Measurements from ENCODE around the gene SLC26A4. TPM values are rescaled to one million over a fixed set of nuclear protein-coding genes. Genes with fewer than 3 reads are reported as not detected.
A peak's percentile ranks its signal among the peaks of the same experiment; 100 is the strongest.

Gene SLC26A4
- total RNA-seq, 2 donors from 2014 or later = 0.42 TPM; not detected in 1

GRCh38 chr7:107689553-107689952 is 28.9 kb downstream of the SLC26A4 start:
- Histone ChIP-seq H3K4me1 (ENCODE audit: control insufficient read depth, insufficient read depth, low read length) (peaks cover 2% of the 10 kb centered on the region), H3K27me3 (ENCODE audit: control insufficient read depth, insufficient read depth, low read length, poor library complexity, severe bottlenecking) (no peaks in the 10 kb centered on the region), H3K27ac (ENCODE audit: low read depth, low read length) (no peak overlapping the region), H3K9ac (ENCODE audit: extremely low read depth, low read length, poor library complexity, severe bottlenecking) (no peak overlapping the region), H3K9me3 (ENCODE audit: control insufficient read depth, low read length) (no peaks in the 10 kb centered on the region), H3K4me3 (ENCODE audit: low read length) (no peak overlapping the region), H3K36me3 (ENCODE audit: control insufficient read depth, insufficient read depth, low read length) (no peaks in the 10 kb centered on the region)
- no peak for DNase-seq
- peaks cover 3% of the 10 kb centered on the region for H3K27me3 Mint-ChIP-seq (ENCODE audit: insufficient read depth)
- H3K36me3 Mint-ChIP-seq (ENCODE audit: low read depth) = no peaks in the 10 kb centered on the region
- no peak overlapping the region for H3K4me3 Mint-ChIP-seq
- no peak for TF ChIP-seq CTCF (conservative IDR thresholded peaks at IDR 0.05)
- H3K27ac Mint-ChIP-seq = no peak overlapping the region
- no peaks in the 10 kb centered on the region for H3K9me3 Mint-ChIP-seq
- peaks cover 19% of the 10 kb centered on the region for H3K4me1 Mint-ChIP-seq
- 92 to 100% methylated on average over 2 of the region's 2 CpGs for WGBS, 2 experiments (ENCODE audit: insufficient coverage in 1 of 2, insufficient read length in 1 of 2)

GRCh38 chr7:107690084-107690483 is 29.5 kb downstream of the SLC26A4 start:
- H3K9ac ChIP-seq (ENCODE audit: extremely low read depth, low read length, poor library complexity, severe bottlenecking) = no peak overlapping the region
- Mint-ChIP-seq H3K4me1 (peaks cover 13% of the 10 kb centered on the region), H3K4me3 (no peak overlapping the region), H3K36me3 (ENCODE audit: low read depth) (no peaks in the 10 kb centered on the region), H3K27me3 (ENCODE audit: insufficient read depth) (peaks cover 3% of the 10 kb centered on the region), H3K9me3 (no peaks in the 10 kb centered on the region), H3K27ac (no peak overlapping the region)
- H3K36me3 ChIP-seq (ENCODE audit: control insufficient read depth, insufficient read depth, low read length) = no peaks in the 10 kb centered on the region
- no peaks in the 10 kb centered on the region for H3K27me3 ChIP-seq (ENCODE audit: control insufficient read depth, insufficient read depth, low read length, poor library complexity, severe bottlenecking)
- H3K9me3 ChIP-seq (ENCODE audit: control insufficient read depth, low read length) = no peaks in the 10 kb centered on the region
- H3K4me3 ChIP-seq (ENCODE audit: low read length) = no peak overlapping the region
- H3K27ac ChIP-seq (ENCODE audit: low read depth, low read length) = no peak overlapping the region
- TF ChIP-seq CTCF (conservative IDR thresholded peaks at IDR 0.05) = no peak
- peaks cover under 1% of the 10 kb centered on the region for H3K4me1 ChIP-seq (ENCODE audit: control insufficient read depth, insufficient read depth, low read length)
- DNase-seq = peak; percentile 53
- WGBS, 2 experiments (ENCODE audit: insufficient coverage in 1 of 2, insufficient read length in 1 of 2) = 88 to 97% methylated on average over 4 to 7 of the region's 7 CpGs

- Histone ChIP-seq H3K9me3 (ENCODE audit: control insufficient read depth, low read length) (no peaks in the 10 kb centered on the region), H3K4me1 (ENCODE audit: control insufficient read depth, insufficient read depth, low read length) (no peaks in the 10 kb centered on the region), H3K27me3 (ENCODE audit: control insufficient read depth, insufficient read depth, low read length, poor library complexity, severe bottlenecking) (no peaks in the 10 kb centered on the region), H3K36me3 (ENCODE audit: control insufficient read depth, insufficient read depth, low read length) (no peaks in the 10 kb centered on the region), H3K27ac (ENCODE audit: low read depth, low read length) (no peak overlapping the region), H3K9ac (ENCODE audit: extremely low read depth, low read length, poor library complexity, severe bottlenecking) (no peak overlapping the region), H3K4me3 (ENCODE audit: low read length) (no peak overlapping the region)
- TF ChIP-seq CTCF (conservative IDR thresholded peaks at IDR 0.05) = no peak
- peaks cover 12% of the 10 kb centered on the region for H3K4me1 Mint-ChIP-seq
- WGBS, 2 experiments (ENCODE audit: insufficient coverage in 1 of 2, insufficient read length in 1 of 2) = 69% methylated on average over 2 of the region's 2 CpGs; no CpG with 5 or more reads in 1 of the 2 experiments
- H3K27ac Mint-ChIP-seq = no peak overlapping the region
- H3K27me3 Mint-ChIP-seq (ENCODE audit: insufficient read depth) = peaks cover 3% of the 10 kb centered on the region
- H3K4me3 Mint-ChIP-seq = no peak overlapping the region
- H3K36me3 Mint-ChIP-seq (ENCODE audit: low read depth) = no peaks in the 10 kb centered on the region
- DNase-seq = no peak
- no peaks in the 10 kb centered on the region for H3K9me3 Mint-ChIP-seq
Measured at GRCh38 chr7:107690611-107691010, 30.0 kb downstream of the SLC26A4 start.
